B cell (primary cell): ENCODE data around the gene ITPRIP. TPM values are rescaled to one million over a fixed set of nuclear protein-coding genes. Genes with fewer than 3 reads are reported as not detected.

Experiments used
- ATAC-seq: fragments of 200-7000 bp; cut with Tn5 transposase; one replicate; pipeline ENCODE4 v1.10.0; 2021; ENCODE audit warnings: low read depth, mild to moderate bottlenecking, moderate number of reproducible peaks, moderate library complexity
- CTCF ChIA-PET: fragments of 350-600 bp; sonication (Branson Sonifier 250); formaldehyde crosslinking; loops from one replicate; lab custom pipeline; 2021; ENCODE audit warnings: antibody characterized with exemption, inconsistent platforms; lab: Charles Lee
- POLR2A ChIA-PET: fragments of 350-600 bp; sonication (Branson Sonifier 250); formaldehyde crosslinking; loops from one replicate; lab custom pipeline; 2021; ENCODE audit warnings: antibody characterized with exemption; lab: Charles Lee
- DNase-seq: peaks from one replicate; pipeline ENCODE4 v3.0.0; 2013
- H2AFZ ChIP-seq: 2 replicates; pipeline ENCODE4 v1.6.1; 2012; ENCODE audit warnings: mild to moderate bottlenecking, low read depth, low read length; ENCODE audit not compliant: insufficient read depth, poor library complexity, severe bottlenecking
- H3K27ac ChIP-seq, 2 donors: 1 replicate in 1 of 2; 2 replicates in 1 of 2; pipeline ENCODE4 v1.5.1; 2012 to 2013; ENCODE audit warnings: low read length in 2 of 2, mild to moderate bottlenecking in 2 of 2, moderate library complexity in 1 of 2
- H3K27me3 ChIP-seq, 4 experiments: fragments of 200-600 bp in 1 of 4; sonication (generic) in 1 of 4; replicated peaks in 1 of 4; 1 replicate in 2 of 4; 2 replicates in 2 of 4; pipeline versions ENCODE4 v1.6.1 to v1.7.0; 2013 to 2016; ENCODE audit warnings: low read length in 3 of 4, mild to moderate bottlenecking in 2 of 4, mixed read lengths in 1 of 4, moderate library complexity in 1 of 4; ENCODE audit not compliant: insufficient read depth in 4 of 4, control insufficient read depth in 3 of 4; ENCODE audit errors: control extremely low read depth in 1 of 4
- H3K36me3 ChIP-seq, 2 experiments: replicated peaks in 1 of 2; 1 replicate in 1 of 2; 2 replicates in 1 of 2; pipeline versions ENCODE4 v1.6.1 to v1.7.1; 2013; ENCODE audit warnings: low read length in 1 of 2; ENCODE audit not compliant: insufficient read depth in 2 of 2, control insufficient read depth in 1 of 2; ENCODE audit errors: control extremely low read depth in 1 of 2, extremely low read depth in 1 of 2
- H3K4me1 ChIP-seq, 2 donors: fragments of 200-600 bp in 1 of 2; sonication (generic) in 1 of 2; 1 replicate in 1 of 2; 2 replicates in 1 of 2; pipeline versions ENCODE4 v1.5.1 to v1.6.1; 2013 to 2017; ENCODE audit warnings: low read length in 2 of 2; ENCODE audit not compliant: control insufficient read depth in 2 of 2, insufficient read depth in 2 of 2
- H3K4me2 ChIP-seq: replicated peaks from 2 replicates; pipeline ENCODE3; 2012; ENCODE audit warnings: mild to moderate bottlenecking, low read depth, low read length; ENCODE audit not compliant: poor library complexity, severe bottlenecking
- H3K4me3 ChIP-seq, 5 experiments: fragments of 200-600 bp in 1 of 5; sonication (generic) in 1 of 5; 1 replicate in 3 of 5; 2 replicates in 2 of 5; pipeline versions ENCODE4 v1.5.1 to v1.7.0; 2011 to 2016; ENCODE audit warnings: low read length in 4 of 5, mild to moderate bottlenecking in 4 of 5, low read depth in 2 of 5, control low read depth in 1 of 5, moderate library complexity in 1 of 5; ENCODE audit not compliant: insufficient read depth in 1 of 5; ENCODE audit errors: control extremely low read depth in 1 of 5, extremely low read depth in 1 of 5
- H3K79me2 ChIP-seq: fragments of 200-600 bp; sonication (generic); one replicate; pipeline ENCODE4 v1.6.0; 2016; ENCODE audit warnings: low read length; ENCODE audit not compliant: control insufficient read depth, insufficient read depth
- H3K9ac ChIP-seq: fragments of 200-600 bp; sonication (generic); 2 replicates; pipeline ENCODE4 v1.6.1; 2017; ENCODE audit warnings: mild to moderate bottlenecking, low read length, moderate library complexity
- H3K9me3 ChIP-seq, 3 donors: one replicate each; pipeline versions ENCODE4 v1.6.1 to v1.7.1; 2013; ENCODE audit warnings: low read length in 2 of 3; ENCODE audit not compliant: control insufficient read depth in 2 of 3, insufficient read depth in 1 of 3; ENCODE audit errors: control extremely low read depth in 1 of 3
- H4K20me1 ChIP-seq: 2 replicates; pipeline ENCODE4 v1.6.0; 2012; ENCODE audit warnings: mild to moderate bottlenecking, low read length; ENCODE audit not compliant: insufficient read depth, control insufficient read depth, poor library complexity, severe bottlenecking
- H3K27ac Mint-ChIP-seq: one replicate; pipeline ENCODE4 v1.8.0; 2021; ENCODE audit warnings: mixed read lengths
- H3K27me3 Mint-ChIP-seq: one replicate; pipeline ENCODE4 v1.8.0; 2021; ENCODE audit warnings: mixed read lengths
- H3K4me1 Mint-ChIP-seq: one replicate; pipeline ENCODE4 v1.8.0; 2021; ENCODE audit warnings: mixed read lengths
- H3K4me3 Mint-ChIP-seq: one replicate; pipeline ENCODE4 v1.8.0; 2021; ENCODE audit warnings: mixed read lengths
- H3K9me3 Mint-ChIP-seq: one replicate; pipeline ENCODE4 v1.8.0; 2022; ENCODE audit warnings: mixed read lengths; ENCODE audit not compliant: insufficient read depth
- CTCF ChIP-seq: fragments of 200-600 bp; IDR thresholded peaks from one replicate; pipeline ENCODE4 v1.8.0; 2022; ENCODE audit warnings: antibody characterized with exemption, mild to moderate bottlenecking
- EZH2 ChIP-seq: IDR thresholded peaks from 2 replicates; pipeline ENCODE4 v1.6.1; 2012; ENCODE audit warnings: borderline replicate concordance, low read depth, mild to moderate bottlenecking, moderate library complexity, low read length; ENCODE audit not compliant: insufficient read depth, poor library complexity, severe bottlenecking
- WGBS: methylation state at CpG from one replicate; pipeline ENCODE4 v1.1.5; 2013; ENCODE audit warnings: missing lambda C conversion rate; ENCODE audit not compliant: insufficient coverage; 5-methylcytosine and 5-hydroxymethylcytosine counted together
- intact Hi-C: fragments of 100-400 bp; cut with micrococcal nuclease; formaldehyde crosslinking; loops from one replicate; pipeline ENCODE4 v1.10.0; 2022
- polyA plus RNA-seq: library from polyadenylated mRNA; depleted of rRNA; stranded (reverse); fragments of >200 nt; gene quantifications from 2 replicates; pipeline ENCODE4 v1.2.3, GENCODE V29; 2012
- total RNA-seq, 2 donors: library from RNA; stranded (reverse); fragments of 120-200 nt in 1 of 2; gene quantifications; 1 replicate in 1 of 2; 2 replicates in 1 of 2; pipeline versions ENCODE4 v1.2.3 to v1.2.4, GENCODE V29; 2013 to 2022

ITPRIP gene
- total and polyA plus RNA-seq, 2 donors (not counting 1 experiment from before 2014, with no cell fraction given) = 22.5 to 28.5 TPM

- intact Hi-C loops = no loop called here
- Histone ChIP-seq H2AFZ (no peak overlapping the region), H3K36me3 (peaks cover 0 to 10% of the 10 kb centered on the region in 2 experiments), H3K4me2 (no peak overlapping the region), H4K20me1 (peaks cover 100% of the 10 kb centered on the region), H3K79me2 (peaks cover 100% of the 10 kb centered on the region), H3K9ac (no peak overlapping the region), H3K9me3 (no peaks in the 10 kb centered on the region), H3K4me1 (peaks cover 73 to 89% of the 10 kb centered on the region in 2 donors), H3K4me3 (no peak overlapping the region), H3K27ac (no peak overlapping the region), H3K27me3 (no peaks in the 10 kb centered on the region)
- Mint-ChIP-seq H3K27me3 (no peaks in the 10 kb centered on the region), H3K4me1 (peaks cover 95% of the 10 kb centered on the region), H3K4me3 (no peak overlapping the region), H3K9me3 (no peaks in the 10 kb centered on the region), H3K27ac (peak overlapping the region; percentile 4)
- ATAC-seq (no peak), DNase-seq (no peak)
- CTCF ChIA-PET = interaction anchor here (6.5 to 7.8 kb wide), 2 partner anchors 17 to 26 kb away, joined by 42 to 47 read pairs; no protein-coding TSS in a partner anchor
- WGBS = 96% methylated on average over 5 of the region's 11 CpGs
- POLR2A ChIA-PET = no interaction called here
- no peak for TF ChIP-seq EZH2
- TF ChIP-seq CTCF = no peak
Measured at GRCh38 chr10:104332243-104333031, 5.8 kb downstream of the ITPRIP start.
